CD14-positive monocyte (primary cell): ENCODE data around the gene BUB3. TPM values are rescaled to one million over a fixed set of nuclear protein-coding genes. Genes with fewer than 3 reads are reported as not detected.

Experiments used
- DNase-seq, 3 donors: peaks; one replicate each; pipeline ENCODE4 v3.0.0-alpha.2; 2011 to 2022
- H2AFZ ChIP-seq: 2 replicates; pipeline ENCODE4 v1.6.0; 2012; ENCODE audit warnings: mild to moderate bottlenecking, low read depth, low read length, inconsistent platforms; ENCODE audit not compliant: insufficient read depth, poor library complexity, severe bottlenecking
- H3K27ac ChIP-seq, 2 donors: 1 replicate in 1 of 2; 2 replicates in 1 of 2; pipeline ENCODE4 v1.5.1; 2012 to 2013; ENCODE audit warnings: low read length in 2 of 2, control low read depth in 1 of 2, inconsistent platforms in 1 of 2, low read depth in 1 of 2, mild to moderate bottlenecking in 1 of 2
- H3K27me3 ChIP-seq, 2 donors: one replicate each; pipeline versions ENCODE4 v1.6.0 to v1.6.1; 2011 to 2013; ENCODE audit warnings: low read length in 2 of 2; ENCODE audit not compliant: control insufficient read depth in 2 of 2, insufficient read depth in 2 of 2
- H3K36me3 ChIP-seq, 2 donors: replicated peaks in 1 of 2; 1 replicate in 1 of 2; 2 replicates in 1 of 2; pipeline versions ENCODE4 v1.5.1 to v1.6.1; 2012 to 2013; ENCODE audit warnings: low read length in 2 of 2, control low read depth in 1 of 2, inconsistent platforms in 1 of 2, mild to moderate bottlenecking in 1 of 2; ENCODE audit not compliant: insufficient read depth in 2 of 2, control insufficient read depth in 1 of 2
- H3K4me1 ChIP-seq, 2 donors: 1 replicate in 1 of 2; 2 replicates in 1 of 2; pipeline versions ENCODE4 v1.5.1 to v1.6.1; 2012 to 2013; ENCODE audit warnings: low read length in 2 of 2, control low read depth in 1 of 2, inconsistent platforms in 1 of 2, mild to moderate bottlenecking in 1 of 2, moderate library complexity in 1 of 2; ENCODE audit not compliant: insufficient read depth in 2 of 2, control insufficient read depth in 1 of 2
- H3K4me2 ChIP-seq: replicated peaks from 2 replicates; pipeline ENCODE3; 2012; ENCODE audit warnings: low read length, moderate library complexity, mild to moderate bottlenecking; ENCODE audit not compliant: poor library complexity, severe bottlenecking; ENCODE audit errors: extremely low read depth
- H3K4me3 ChIP-seq, 3 experiments: fragments of 200-600 bp in 1 of 3; sonication (generic) in 1 of 3; replicated peaks in 1 of 3; 1 replicate in 2 of 3; 2 replicates in 1 of 3; pipeline ENCODE4 v1.5.1; 2011 to 2013; ENCODE audit warnings: low read length in 3 of 3, mild to moderate bottlenecking in 3 of 3, control low read depth in 2 of 3, low read depth in 2 of 3, inconsistent platforms in 1 of 3, moderate library complexity in 1 of 3
- H3K79me2 ChIP-seq: 2 replicates; pipeline ENCODE4 v1.6.0; 2012; ENCODE audit warnings: mild to moderate bottlenecking, control low read depth, inconsistent platforms, low read length, moderate library complexity; ENCODE audit not compliant: insufficient read depth
- H3K9ac ChIP-seq: 2 replicates; pipeline ENCODE4 v1.6.0; 2017; ENCODE audit warnings: low read length, mild to moderate bottlenecking; ENCODE audit not compliant: insufficient read depth, poor library complexity, severe bottlenecking
- H3K9me3 ChIP-seq, 2 donors: replicated peaks in 1 of 2; 1 replicate in 1 of 2; 2 replicates in 1 of 2; pipeline versions ENCODE4 v1.5.1 to v1.6.1; 2012 to 2013; ENCODE audit warnings: low read length in 2 of 2, control low read depth in 1 of 2; ENCODE audit not compliant: control insufficient read depth in 1 of 2, insufficient read depth in 1 of 2
- H4K20me1 ChIP-seq: 2 replicates; pipeline ENCODE4 v1.6.0; 2012; ENCODE audit warnings: mild to moderate bottlenecking, low read length, control low read depth, moderate library complexity; ENCODE audit not compliant: insufficient read depth
- H3K27ac Mint-ChIP-seq, 7 donors: one replicate each; pipeline ENCODE4 v1.8.0; 2020; ENCODE audit warnings: mild to moderate bottlenecking in 7 of 7, mixed read lengths in 7 of 7, moderate library complexity in 6 of 7, inconsistent platforms in 2 of 7
- H3K27me3 Mint-ChIP-seq, 3 donors: one replicate each; pipeline ENCODE4 v1.8.0; 2021 to 2022; ENCODE audit warnings: low read depth in 3 of 3, mild to moderate bottlenecking in 3 of 3, mixed read lengths in 3 of 3, moderate library complexity in 3 of 3, inconsistent platforms in 1 of 3
- H3K36me3 Mint-ChIP-seq, 2 donors: one replicate each; pipeline ENCODE4 v1.8.0; 2020; ENCODE audit warnings: mixed read lengths in 2 of 2, inconsistent platforms in 1 of 2, mild to moderate bottlenecking in 1 of 2
- H3K4me1 Mint-ChIP-seq: one replicate; pipeline ENCODE4 v1.8.0; 2020; ENCODE audit warnings: mild to moderate bottlenecking, mixed read lengths
- H3K4me3 Mint-ChIP-seq, 2 donors: one replicate each; pipeline ENCODE4 v1.8.0; 2020; ENCODE audit warnings: mild to moderate bottlenecking in 2 of 2, mixed read lengths in 2 of 2, moderate library complexity in 1 of 2
- H3K9me3 Mint-ChIP-seq, 7 donors: one replicate each; pipeline ENCODE4 v1.8.0; 2020 to 2022; ENCODE audit warnings: mixed read lengths in 7 of 7, mild to moderate bottlenecking in 6 of 7, moderate library complexity in 6 of 7, inconsistent platforms in 2 of 7
- WGBS: methylation state at CpG from one replicate; pipeline ENCODE4 v1.1.5; 2013; ENCODE audit warnings: missing lambda C conversion rate; ENCODE audit not compliant: insufficient coverage; 5-methylcytosine and 5-hydroxymethylcytosine counted together
- intact Hi-C, 2 donors: fragments of 100-400 bp; cut with micrococcal nuclease; formaldehyde crosslinking; loops; one replicate each; pipeline versions ENCODE4 v1.15.0 to v1.15.1; 2023
- polyA plus RNA-seq, 3 donors: library from polyadenylated mRNA; depleted of rRNA in 1 of 3; unstranded in 2 of 3; stranded (reverse) in 1 of 3; fragments of 300-500 nt in 2 of 3; fragments of >200 nt in 1 of 3; fragmentation: Illumina TruSeq in 2 of 3; gene quantifications; 1 replicate in 2 of 3; 2 replicates in 1 of 3; pipeline ENCODE4 v1.2.3, GENCODE V29; 2012 to 2021
- TF ChIP-seq, protein P1 (sequence below): fragments of 200-600 bp; IDR thresholded peaks from one replicate; pipeline ENCODE4 v1.8.0; 2022; ENCODE audit warnings: antibody characterized with exemption, mild to moderate bottlenecking

The BUB3 gene
- polyA plus RNA-seq, 3 donors, result 61.2 to 96.4 (median 80.4) TPM

GRCh38 chr10:123164319-123164718 is 10.1 kb downstream of the BUB3 start:
- H3K9ac ChIP-seq, result no peak overlapping the region
- Mint-ChIP-seq H3K27me3 (no peaks in the 10 kb centered on the region), H3K4me1 (no peaks in the 10 kb centered on the region), H3K27ac (no peak overlapping the region), H3K36me3 (peaks cover 75 to 93% of the 10 kb centered on the region in 2 donors), H3K4me3 (no peak overlapping the region), H3K9me3 (no peaks in the 10 kb centered on the region)
- H3K27me3 ChIP-seq, result no peaks in the 10 kb centered on the region
- TF ChIP-seq, protein P1, sequence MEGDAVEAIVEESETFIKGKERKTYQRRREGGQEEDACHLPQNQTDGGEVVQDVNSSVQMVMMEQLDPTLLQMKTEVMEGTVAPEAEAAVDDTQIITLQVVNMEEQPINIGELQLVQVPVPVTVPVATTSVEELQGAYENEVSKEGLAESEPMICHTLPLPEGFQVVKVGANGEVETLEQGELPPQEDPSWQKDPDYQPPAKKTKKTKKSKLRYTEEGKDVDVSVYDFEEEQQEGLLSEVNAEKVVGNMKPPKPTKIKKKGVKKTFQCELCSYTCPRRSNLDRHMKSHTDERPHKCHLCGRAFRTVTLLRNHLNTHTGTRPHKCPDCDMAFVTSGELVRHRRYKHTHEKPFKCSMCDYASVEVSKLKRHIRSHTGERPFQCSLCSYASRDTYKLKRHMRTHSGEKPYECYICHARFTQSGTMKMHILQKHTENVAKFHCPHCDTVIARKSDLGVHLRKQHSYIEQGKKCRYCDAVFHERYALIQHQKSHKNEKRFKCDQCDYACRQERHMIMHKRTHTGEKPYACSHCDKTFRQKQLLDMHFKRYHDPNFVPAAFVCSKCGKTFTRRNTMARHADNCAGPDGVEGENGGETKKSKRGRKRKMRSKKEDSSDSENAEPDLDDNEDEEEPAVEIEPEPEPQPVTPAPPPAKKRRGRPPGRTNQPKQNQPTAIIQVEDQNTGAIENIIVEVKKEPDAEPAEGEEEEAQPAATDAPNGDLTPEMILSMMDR, result no peak
- no peaks in the 10 kb centered on the region for H3K4me1 ChIP-seq
- H3K4me3 ChIP-seq, result no peak overlapping the region
- H3K9me3 ChIP-seq, result no peaks in the 10 kb centered on the region
- peaks cover 45% of the 10 kb centered on the region for H3K79me2 ChIP-seq
- no peak for DNase-seq
- H3K36me3 ChIP-seq, result peaks cover 86 to 100% of the 10 kb centered on the region in 2 donors
- WGBS, result no CpG with 5 or more reads among the region's 2 CpGs
- H3K4me2 ChIP-seq, result no peak overlapping the region
- intact Hi-C loops, result no loop called here
- H4K20me1 ChIP-seq, result peaks cover 23% of the 10 kb centered on the region
- no peak overlapping the region for H3K27ac ChIP-seq
- no peak overlapping the region for H2AFZ ChIP-seq

- WGBS, result 92% methylated on average over 1 of the region's 4 CpGs
- H3K4me3 Mint-ChIP-seq, result no peak overlapping the region
- Histone ChIP-seq H4K20me1 (peaks cover 14% of the 10 kb centered on the region), H3K27me3 (no peaks in the 10 kb centered on the region), H3K4me1 (no peaks in the 10 kb centered on the region), H3K79me2 (peaks cover 33% of the 10 kb centered on the region), H3K27ac (no peak overlapping the region), H3K36me3 (peaks cover 80 to 98% of the 10 kb centered on the region in 2 donors), H3K9ac (no peak overlapping the region), H3K9me3 (no peaks in the 10 kb centered on the region), H3K4me2 (no peak overlapping the region), H2AFZ (no peak overlapping the region), H3K4me3 (no peak overlapping the region)
- H3K4me1 Mint-ChIP-seq, result no peaks in the 10 kb centered on the region
- intact Hi-C loops, result no loop called here
- DNase-seq, result no peak
- H3K9me3 Mint-ChIP-seq, result no peaks in the 10 kb centered on the region
- H3K36me3 Mint-ChIP-seq, result peaks cover 74 to 91% of the 10 kb centered on the region in 2 donors
- peaks cover 0 to 2% (median 0%) of the 10 kb centered on the region in 3 donors for H3K27me3 Mint-ChIP-seq
- no peak overlapping the region for H3K27ac Mint-ChIP-seq
- TF ChIP-seq, protein P1, result no peak
Observed at GRCh38 chr10:123165445-123166072, 11.4 kb downstream of the BUB3 start.
